HepG2 (cell line): Measurements from ENCODE around the gene SOX12. TPM values are rescaled to one million over a fixed set of nuclear protein-coding genes. Genes with fewer than 3 reads are reported as not detected.
A peak's percentile ranks its signal among the peaks of the same experiment; 100 is the strongest.

ENCODE experiments used
- CENPT ChIP-seq: sonication (generic); formaldehyde crosslinking; IDR thresholded peaks from 2 replicates; pipeline ENCODE4 v1.8.0; 2022; ENCODE audit warnings: low read depth, mild to moderate bottlenecking, moderate library complexity, missing genetic modification reagents
- CERS6 ChIP-seq: sonication (generic); formaldehyde crosslinking; IDR thresholded peaks from 2 replicates; pipeline ENCODE4 v1.5.0; 2020; ENCODE audit warnings: missing genetic modification reagents
- GMEB1 ChIP-seq: sonication (generic); formaldehyde crosslinking; IDR thresholded peaks from 2 replicates; pipeline ENCODE4 v1.5.1; 2020; ENCODE audit warnings: missing genetic modification reagents, mild to moderate bottlenecking, borderline replicate concordance
- HNF1A ChIP-seq, 2 experiments: sonication (generic) in 1 of 2; formaldehyde crosslinking in 1 of 2; IDR thresholded peaks; 2 replicates each; pipeline versions ENCODE4 v1.4.0 to v1.6.1; 2016 to 2020; ENCODE audit warnings: borderline replicate concordance in 1 of 2, low read depth in 1 of 2, mild to moderate bottlenecking in 1 of 2, missing genetic modification reagents in 1 of 2
- KAT8 ChIP-seq: IDR thresholded peaks from 2 replicates; pipeline ENCODE4 v1.6.1; 2016; ENCODE audit warnings: missing genetic modification reagents, missing compliant biosample characterization
- KDM4B ChIP-seq: sonication (generic); formaldehyde crosslinking; IDR thresholded peaks from 2 replicates; pipeline ENCODE4 v1.4.0; 2020; ENCODE audit warnings: missing genetic modification reagents
- MED13 ChIP-seq: sonication (generic); formaldehyde crosslinking; IDR thresholded peaks from 2 replicates; pipeline ENCODE4 v1.5.0; 2020; ENCODE audit warnings: missing genetic modification reagents
- PRDM4 ChIP-seq: sonication (generic); formaldehyde crosslinking; IDR thresholded peaks from 2 replicates; pipeline ENCODE4 v1.9.0; 2021; ENCODE audit warnings: missing genetic modification reagents, borderline replicate concordance
- TCF12 ChIP-seq, 2 experiments: fragments of 450-650 bp in 1 of 2; sonication (generic) in 1 of 2; formaldehyde crosslinking in 1 of 2; IDR thresholded peaks; 2 replicates each; pipeline versions ENCODE4 v1.6.1 to v1.8.0; 2017 to 2022; ENCODE audit warnings: antibody characterized with exemption in 1 of 2, mild to moderate bottlenecking in 1 of 2, missing genetic modification reagents in 1 of 2, moderate library complexity in 1 of 2
- THAP8 ChIP-seq: sonication (generic); formaldehyde crosslinking; IDR thresholded peaks from 2 replicates; pipeline ENCODE4 v1.5.1; 2020; ENCODE audit warnings: missing genetic modification reagents, mild to moderate bottlenecking, borderline replicate concordance
- ZC3H13 ChIP-seq: sonication (generic); formaldehyde crosslinking; IDR thresholded peaks from 2 replicates; pipeline ENCODE4 v1.8.1; 2023; ENCODE audit warnings: mild to moderate bottlenecking, missing genetic modification reagents, moderate library complexity
- ZNF235 ChIP-seq: sonication (generic); formaldehyde crosslinking; IDR thresholded peaks from 2 replicates; pipeline ENCODE4 v1.8.1; 2023; ENCODE audit warnings: mild to moderate bottlenecking, missing genetic modification reagents, borderline replicate concordance
- ZNF343 ChIP-seq: sonication (generic); formaldehyde crosslinking; IDR thresholded peaks from 2 replicates; pipeline ENCODE4 v1.4.0; 2020; ENCODE audit warnings: mild to moderate bottlenecking, missing genetic modification reagents
- ZNF431 ChIP-seq: sonication (generic); formaldehyde crosslinking; IDR thresholded peaks from 2 replicates; pipeline ENCODE4 v1.9.0; 2022; ENCODE audit warnings: missing genetic modification reagents, low read depth, mild to moderate bottlenecking, borderline replicate concordance
- ZNF850 ChIP-seq: sonication (generic); formaldehyde crosslinking; conservative IDR thresholded peaks from 2 replicates; pipeline ENCODE4 v1.9.0; 2021; ENCODE audit warnings: mild to moderate bottlenecking, missing genetic modification reagents
- ZSCAN22 ChIP-seq: sonication (generic); formaldehyde crosslinking; IDR thresholded peaks from 2 replicates; pipeline ENCODE4 v1.4.0; 2020; ENCODE audit warnings: mild to moderate bottlenecking, missing genetic modification reagents
- polyA plus RNA-seq, 8 experiments: library from polyadenylated mRNA; depleted of rRNA in 3 of 8; stranded (reverse) in 7 of 8; unstranded in 1 of 8; fragments of >200 nt; fragmentation: Illumina TruSeq in 4 of 8; extraction: Trizol in 4 of 8; gene quantifications; 2 replicates each; pipeline versions ENCODE4 v1.2.1 to v1.2.3, GENCODE V29; 2011 to 2016; ENCODE audit warnings: low read depth in 4 of 8, missing spikeins in 1 of 8, mixed read lengths in 1 of 8; ENCODE audit not compliant: insufficient read depth in 1 of 8
- total RNA-seq, 5 experiments: library from RNA; depleted of rRNA; stranded (reverse); fragments of >200 nt; fragmentation: Illumina TruSeq; extraction: Trizol; gene quantifications; 2 replicates each; pipeline ENCODE4 v1.2.3, GENCODE V29; 2016; ENCODE audit warnings: low read depth in 1 of 5

SOX12 gene
- total and polyA plus RNA-seq, 2 of the 13 experiments (the other 11 are each of a cell fraction or from before 2014, with no cell fraction given): 10.0 to 18.7 TPM

GRCh38 chr20:309841-310644, 15.3 kb upstream of the SOX12 start (continued):
- TF ChIP-seq THAP8 (CRISPR knock-in tag) (peak; percentile 81; the same call in 1 of the 2 replicates), ZNF431 (0 out of 2 replicates have a peak, but pooled peaks have one; percentile 58), TCF12 (IDR thresholded peaks at IDR 0.05) (no peak), TCF12 (CRISPR knock-in tag; IDR thresholded peaks at IDR 0.05) (peak; percentile 77; the same call in 1 of the 2 replicates), HNF1A (IDR thresholded peaks at IDR 0.05; ENCODE audit: low read depth) (no peak), HNF1A (CRISPR knock-in tag; IDR thresholded peaks at IDR 0.05; ENCODE audit: borderline replicate concordance) (peak; percentile 30; the same call in 1 of the 2 replicates), PRDM4 (CRISPR knock-in tag) (no peak), KDM4B (CRISPR knock-in tag) (0 out of 2 replicates have a peak, but pooled peaks have one; percentile 16), ZNF343 (CRISPR knock-in tag) (0 out of 2 replicates have a peak, but pooled peaks have one; percentile 82), ZNF850 (CRISPR knock-in tag) (no peak), ZSCAN22 (CRISPR knock-in tag) (no peak), CENPT (peak; percentile 61; the same call in 1 of the 2 replicates), CERS6 (CRISPR knock-in tag) (0 out of 2 replicates have a peak, but pooled peaks have one; percentile 21), MED13 (CRISPR knock-in tag) (no peak; the same call in 1 of the 2 replicates), KAT8 (CRISPR knock-in tag) (peak; percentile 15), GMEB1 (peak; percentile 72), ZNF235 (peak; percentile 96; the same call in 1 of the 2 replicates), ZC3H13 (CRISPR knock-in tag) (peak; percentile 90)
